GM23338 (cell line): ENCODE results near the gene FCER1G. TPM values are rescaled to one million over a fixed set of nuclear protein-coding genes. Genes with fewer than 3 reads are reported as not detected.

Source experiments
- ATAC-seq: fragments of 200-7000 bp; cut with Tn5 transposase; 3 replicates; pipeline ENCODE4 v1.9.1; 2020
- DNase-seq: peaks from one replicate; pipeline ENCODE4 v3.0.0-alpha.2; 2015; ENCODE audit warnings: low spot score
- H2AFZ ChIP-seq: fragments of 200-600 bp; sonication (generic); 2 replicates; pipeline ENCODE4 v1.8.0; 2016; ENCODE audit warnings: antibody characterized with exemption, mild to moderate bottlenecking, moderate library complexity
- H3F3A ChIP-seq: fragments of 200-600 bp; sonication (generic); replicated peaks from 2 replicates; pipeline ENCODE4 v1.8.0; 2017; ENCODE audit warnings: antibody characterized with exemption, mixed run types, low read depth
- H3K27ac ChIP-seq: fragments of 200-600 bp; sonication (generic); 2 replicates; pipeline ENCODE4 v1.6.1; 2016; ENCODE audit warnings: low read depth
- H3K27me3 ChIP-seq: fragments of 200-600 bp; sonication (generic); 2 replicates; pipeline ENCODE4 v1.8.0; 2016; ENCODE audit warnings: mild to moderate bottlenecking, mixed run types, moderate library complexity; ENCODE audit not compliant: insufficient read depth
- H3K36me3 ChIP-seq: fragments of 200-600 bp; sonication (generic); 2 replicates; pipeline ENCODE4 v1.8.0; 2016; ENCODE audit warnings: mild to moderate bottlenecking; ENCODE audit not compliant: insufficient read depth
- H3K4me1 ChIP-seq: fragments of 200-600 bp; sonication (generic); 2 replicates; pipeline ENCODE4 v1.8.0; 2016; ENCODE audit warnings: mild to moderate bottlenecking, moderate library complexity; ENCODE audit not compliant: insufficient read depth
- H3K4me2 ChIP-seq: fragments of 200-600 bp; sonication (generic); 2 replicates; pipeline ENCODE4 v1.7.1; 2017; ENCODE audit warnings: mixed run types
- H3K4me3 ChIP-seq: fragments of 200-600 bp; sonication (generic); 2 replicates; pipeline ENCODE4 v1.6.1; 2016; ENCODE audit warnings: mixed run types
- H3K79me2 ChIP-seq: fragments of 200-600 bp; sonication (generic); replicated peaks from 2 replicates; pipeline ENCODE4 v1.8.0; 2017; ENCODE audit warnings: mild to moderate bottlenecking; ENCODE audit not compliant: insufficient read depth
- H3K9me2 ChIP-seq: fragments of 200-600 bp; sonication (generic); 2 replicates; pipeline ENCODE4 v1.8.0; 2017; ENCODE audit not compliant: insufficient read depth
- H4K20me1 ChIP-seq: fragments of 200-600 bp; sonication (generic); replicated peaks from 2 replicates; pipeline ENCODE4 v1.8.0; 2017; ENCODE audit warnings: mild to moderate bottlenecking; ENCODE audit not compliant: insufficient read depth
- H3K27ac Mint-ChIP-seq: 2 replicates; pipeline ENCODE4 v1.8.0; 2020; ENCODE audit warnings: inconsistent platforms, mild to moderate bottlenecking, moderate library complexity, mixed read lengths
- H3K27me3 Mint-ChIP-seq: 3 replicates; pipeline ENCODE4 v1.8.0; 2022; ENCODE audit warnings: low read depth, mild to moderate bottlenecking, moderate library complexity, mixed read lengths, inconsistent platforms; ENCODE audit not compliant: insufficient read depth, poor library complexity
- H3K36me3 Mint-ChIP-seq: 3 replicates; pipeline ENCODE4 v1.8.0; 2021; ENCODE audit warnings: low read depth, mild to moderate bottlenecking, inconsistent platforms, moderate library complexity, mixed read lengths
- H3K4me1 Mint-ChIP-seq: 3 replicates; pipeline ENCODE4 v1.8.0; 2020; ENCODE audit warnings: mild to moderate bottlenecking, inconsistent platforms, mixed read lengths
- H3K4me3 Mint-ChIP-seq: 3 replicates; pipeline ENCODE4 v1.8.0; 2021; ENCODE audit warnings: moderate library complexity, mild to moderate bottlenecking, inconsistent platforms, mixed read lengths
- H3K9me3 Mint-ChIP-seq: 3 replicates; pipeline ENCODE4 v1.8.0; 2020; ENCODE audit warnings: moderate library complexity, mild to moderate bottlenecking, inconsistent platforms, mixed read lengths
- EZH2 ChIP-seq: fragments of 200-600 bp; sonication (generic); IDR thresholded peaks from one replicate; pipeline ENCODE4 v1.8.0; 2017; ENCODE audit warnings: antibody characterized with exemption, mild to moderate bottlenecking, low read depth; ENCODE audit not compliant: unreplicated experiment
- EZH2phosphoT487 ChIP-seq: fragments of 200-600 bp; sonication (generic); IDR thresholded peaks from one replicate; pipeline ENCODE4 v1.8.1; 2018; ENCODE audit warnings: antibody characterized with exemption; ENCODE audit not compliant: unreplicated experiment
- JUNB ChIP-seq: IDR thresholded peaks from one replicate; pipeline ENCODE4 v1.6.1; 2016; ENCODE audit warnings: antibody characterized with exemption; ENCODE audit not compliant: unreplicated experiment
- NANOG ChIP-seq: IDR thresholded peaks from 2 replicates; pipeline ENCODE4 v1.6.1; 2016; ENCODE audit warnings: antibody characterized with exemption, borderline replicate concordance
- POLR2AphosphoS5 ChIP-seq: IDR thresholded peaks from 2 replicates; pipeline ENCODE4 v1.6.1; 2016; ENCODE audit warnings: antibody characterized with exemption, low read depth
- STAT1 ChIP-seq: IDR thresholded peaks from one replicate; pipeline ENCODE4 v1.6.1; 2016; ENCODE audit warnings: antibody characterized with exemption; ENCODE audit not compliant: unreplicated experiment
- polyA plus RNA-seq: library from polyadenylated mRNA; unstranded; fragments of >200 nt; fragmentation: Nextera tagmentation; extraction: Ambion mirVana; gene quantifications from 2 replicates; pipeline ENCODE4 v1.2.1, GENCODE V29; 2016
- total RNA-seq: library from RNA; depleted of rRNA; stranded (reverse); fragments of >200 nt; shearing (Covaris generic); gene quantifications from 2 replicates; pipeline ENCODE4 v1.2.3, GENCODE V29; 2014
- TF ChIP-seq, protein P1 (sequence below), 2 experiments: fragments of 200-600 bp in 1 of 2; sonication (generic) in 1 of 2; conservative IDR thresholded peaks; 2 replicates each; pipeline versions ENCODE4 v1.5.1 to v1.6.1; 2016 to 2017; ENCODE audit warnings: antibody characterized with exemption in 2 of 2, low read depth in 2 of 2, mild to moderate bottlenecking in 2 of 2, moderate library complexity in 1 of 2
- TF ChIP-seq, protein P2 (sequence below): IDR thresholded peaks from 2 replicates; pipeline ENCODE4 v1.6.1; 2016; ENCODE audit warnings: antibody characterized with exemption
- TF ChIP-seq, protein P3 (sequence below): fragments of 250-450 bp; sonication (Bioruptor Pico); IDR thresholded peaks from 2 replicates; pipeline ENCODE4 v1.5.0; 2020; ENCODE audit warnings: mild to moderate bottlenecking, moderate library complexity

Gene FCER1G
- total and polyA plus RNA-seq, 2 experiments from 2014 or later = 1.1 TPM; not detected in 1

DNA sequence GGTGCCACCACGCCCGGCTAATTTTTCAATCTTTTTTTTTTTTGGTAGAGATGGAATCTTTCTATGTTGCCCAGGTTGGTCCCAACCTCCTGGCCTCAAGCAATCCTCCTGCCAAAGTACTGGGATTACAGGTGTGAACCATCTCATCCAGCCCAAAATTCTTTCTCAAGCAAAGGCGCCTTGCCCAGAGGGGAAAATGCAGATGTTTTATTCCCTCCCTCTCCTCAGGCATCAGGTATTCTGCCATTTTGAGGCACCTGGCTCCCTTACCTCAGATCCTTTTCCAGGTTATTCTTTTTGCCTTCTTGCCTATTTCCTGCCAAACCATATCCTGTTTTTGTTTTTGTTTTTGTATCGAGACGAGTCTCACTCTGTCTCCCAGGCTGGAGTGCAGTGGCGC lies 26.7 kb upstream of the FCER1G start:
- no peak overlapping the region for H3K27ac ChIP-seq
- H3K4me1 Mint-ChIP-seq = peaks cover 14% of the 10 kb centered on the region
- H4K20me1 ChIP-seq = no peaks in the 10 kb centered on the region
- DNase-seq (no peak), ATAC-seq (no peak)
- 0 out of 2 replicates have a peak, but pooled peaks cover 3% of the 10 kb centered on the region for H3F3A ChIP-seq
- no peaks in the 10 kb centered on the region for H3K79me2 ChIP-seq
- H3K4me3 ChIP-seq = no peak overlapping the region
- TF ChIP-seq, protein P1, sequence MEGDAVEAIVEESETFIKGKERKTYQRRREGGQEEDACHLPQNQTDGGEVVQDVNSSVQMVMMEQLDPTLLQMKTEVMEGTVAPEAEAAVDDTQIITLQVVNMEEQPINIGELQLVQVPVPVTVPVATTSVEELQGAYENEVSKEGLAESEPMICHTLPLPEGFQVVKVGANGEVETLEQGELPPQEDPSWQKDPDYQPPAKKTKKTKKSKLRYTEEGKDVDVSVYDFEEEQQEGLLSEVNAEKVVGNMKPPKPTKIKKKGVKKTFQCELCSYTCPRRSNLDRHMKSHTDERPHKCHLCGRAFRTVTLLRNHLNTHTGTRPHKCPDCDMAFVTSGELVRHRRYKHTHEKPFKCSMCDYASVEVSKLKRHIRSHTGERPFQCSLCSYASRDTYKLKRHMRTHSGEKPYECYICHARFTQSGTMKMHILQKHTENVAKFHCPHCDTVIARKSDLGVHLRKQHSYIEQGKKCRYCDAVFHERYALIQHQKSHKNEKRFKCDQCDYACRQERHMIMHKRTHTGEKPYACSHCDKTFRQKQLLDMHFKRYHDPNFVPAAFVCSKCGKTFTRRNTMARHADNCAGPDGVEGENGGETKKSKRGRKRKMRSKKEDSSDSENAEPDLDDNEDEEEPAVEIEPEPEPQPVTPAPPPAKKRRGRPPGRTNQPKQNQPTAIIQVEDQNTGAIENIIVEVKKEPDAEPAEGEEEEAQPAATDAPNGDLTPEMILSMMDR (conservative IDR thresholded peaks at IDR 0.05; ENCODE audit: low read depth in 2 of 2) = no peak
- TF ChIP-seq EZH2 (no peak), JUNB (no peak), POLR2AphosphoS5 (no peak), EZH2phosphoT487 (no peak), NANOG (no peak)
- TF ChIP-seq, protein P2, sequence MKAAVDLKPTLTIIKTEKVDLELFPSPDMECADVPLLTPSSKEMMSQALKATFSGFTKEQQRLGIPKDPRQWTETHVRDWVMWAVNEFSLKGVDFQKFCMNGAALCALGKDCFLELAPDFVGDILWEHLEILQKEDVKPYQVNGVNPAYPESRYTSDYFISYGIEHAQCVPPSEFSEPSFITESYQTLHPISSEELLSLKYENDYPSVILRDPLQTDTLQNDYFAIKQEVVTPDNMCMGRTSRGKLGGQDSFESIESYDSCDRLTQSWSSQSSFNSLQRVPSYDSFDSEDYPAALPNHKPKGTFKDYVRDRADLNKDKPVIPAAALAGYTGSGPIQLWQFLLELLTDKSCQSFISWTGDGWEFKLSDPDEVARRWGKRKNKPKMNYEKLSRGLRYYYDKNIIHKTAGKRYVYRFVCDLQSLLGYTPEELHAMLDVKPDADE = no peak
- no peaks in the 10 kb centered on the region for H3K36me3 ChIP-seq
- H3K36me3 Mint-ChIP-seq = peaks cover 8% of the 10 kb centered on the region; the same call in 2 of the 3 replicates
- H3K4me3 Mint-ChIP-seq = no peak overlapping the region
- H2AFZ ChIP-seq = no peak overlapping the region
- no peaks in the 10 kb centered on the region for H3K27me3 ChIP-seq
- H3K27ac Mint-ChIP-seq = no peak overlapping the region
- H3K27me3 Mint-ChIP-seq = peaks cover 8% of the 10 kb centered on the region
- no peaks in the 10 kb centered on the region for H3K9me3 Mint-ChIP-seq
- H3K4me1 ChIP-seq = peaks cover 2% of the 10 kb centered on the region; the same call in 1 of the 2 replicates
- H3K9me2 ChIP-seq = no peaks in the 10 kb centered on the region
- H3K4me2 ChIP-seq = no peak overlapping the region

DNA sequence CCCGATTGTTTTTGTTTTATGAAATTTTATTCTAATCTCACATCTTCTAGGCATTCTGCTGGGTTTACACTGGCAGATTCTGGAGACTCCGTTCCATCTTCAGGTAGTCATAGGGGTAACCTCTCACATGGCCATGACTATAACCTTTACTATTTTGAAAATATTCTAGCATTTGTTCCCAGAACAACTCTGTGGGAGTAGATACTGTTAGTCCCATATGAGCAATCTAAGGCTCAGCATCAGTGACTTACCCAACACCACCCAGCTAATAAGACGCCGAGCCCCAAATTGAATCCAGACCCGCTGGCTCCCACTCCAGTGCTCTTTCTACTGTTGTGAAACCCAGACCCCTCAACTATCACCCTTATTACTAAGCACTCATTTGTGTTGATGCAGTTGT lies 26.1 kb upstream of the FCER1G start:
- no peaks in the 10 kb centered on the region for H4K20me1 ChIP-seq
- no peak overlapping the region for H3K4me2 ChIP-seq
- no peaks in the 10 kb centered on the region for H3K79me2 ChIP-seq
- Mint-ChIP-seq H3K4me1 (peaks cover 14% of the 10 kb centered on the region), H3K9me3 (no peaks in the 10 kb centered on the region), H3K27ac (no peak overlapping the region), H3K4me3 (no peak overlapping the region), H3K27me3 (peaks cover 5% of the 10 kb centered on the region), H3K36me3 (peaks cover 11% of the 10 kb centered on the region; the same call in 2 of the 3 replicates)
- no peak overlapping the region for H2AFZ ChIP-seq
- 0 out of 2 replicates have a peak, but pooled peaks cover 3% of the 10 kb centered on the region for H3F3A ChIP-seq
- no peaks in the 10 kb centered on the region for H3K36me3 ChIP-seq
- H3K4me3 ChIP-seq = no peak overlapping the region
- H3K9me2 ChIP-seq = no peaks in the 10 kb centered on the region
- H3K4me1 ChIP-seq = peaks cover 2% of the 10 kb centered on the region; the same call in 1 of the 2 replicates
- ATAC-seq (no peak), DNase-seq (no peak)
- no peak overlapping the region for H3K27ac ChIP-seq
- no peaks in the 10 kb centered on the region for H3K27me3 ChIP-seq
- TF ChIP-seq STAT1 (no peak), NANOG (no peak), POLR2AphosphoS5 (no peak), JUNB (no peak)
- TF ChIP-seq, protein P3, sequence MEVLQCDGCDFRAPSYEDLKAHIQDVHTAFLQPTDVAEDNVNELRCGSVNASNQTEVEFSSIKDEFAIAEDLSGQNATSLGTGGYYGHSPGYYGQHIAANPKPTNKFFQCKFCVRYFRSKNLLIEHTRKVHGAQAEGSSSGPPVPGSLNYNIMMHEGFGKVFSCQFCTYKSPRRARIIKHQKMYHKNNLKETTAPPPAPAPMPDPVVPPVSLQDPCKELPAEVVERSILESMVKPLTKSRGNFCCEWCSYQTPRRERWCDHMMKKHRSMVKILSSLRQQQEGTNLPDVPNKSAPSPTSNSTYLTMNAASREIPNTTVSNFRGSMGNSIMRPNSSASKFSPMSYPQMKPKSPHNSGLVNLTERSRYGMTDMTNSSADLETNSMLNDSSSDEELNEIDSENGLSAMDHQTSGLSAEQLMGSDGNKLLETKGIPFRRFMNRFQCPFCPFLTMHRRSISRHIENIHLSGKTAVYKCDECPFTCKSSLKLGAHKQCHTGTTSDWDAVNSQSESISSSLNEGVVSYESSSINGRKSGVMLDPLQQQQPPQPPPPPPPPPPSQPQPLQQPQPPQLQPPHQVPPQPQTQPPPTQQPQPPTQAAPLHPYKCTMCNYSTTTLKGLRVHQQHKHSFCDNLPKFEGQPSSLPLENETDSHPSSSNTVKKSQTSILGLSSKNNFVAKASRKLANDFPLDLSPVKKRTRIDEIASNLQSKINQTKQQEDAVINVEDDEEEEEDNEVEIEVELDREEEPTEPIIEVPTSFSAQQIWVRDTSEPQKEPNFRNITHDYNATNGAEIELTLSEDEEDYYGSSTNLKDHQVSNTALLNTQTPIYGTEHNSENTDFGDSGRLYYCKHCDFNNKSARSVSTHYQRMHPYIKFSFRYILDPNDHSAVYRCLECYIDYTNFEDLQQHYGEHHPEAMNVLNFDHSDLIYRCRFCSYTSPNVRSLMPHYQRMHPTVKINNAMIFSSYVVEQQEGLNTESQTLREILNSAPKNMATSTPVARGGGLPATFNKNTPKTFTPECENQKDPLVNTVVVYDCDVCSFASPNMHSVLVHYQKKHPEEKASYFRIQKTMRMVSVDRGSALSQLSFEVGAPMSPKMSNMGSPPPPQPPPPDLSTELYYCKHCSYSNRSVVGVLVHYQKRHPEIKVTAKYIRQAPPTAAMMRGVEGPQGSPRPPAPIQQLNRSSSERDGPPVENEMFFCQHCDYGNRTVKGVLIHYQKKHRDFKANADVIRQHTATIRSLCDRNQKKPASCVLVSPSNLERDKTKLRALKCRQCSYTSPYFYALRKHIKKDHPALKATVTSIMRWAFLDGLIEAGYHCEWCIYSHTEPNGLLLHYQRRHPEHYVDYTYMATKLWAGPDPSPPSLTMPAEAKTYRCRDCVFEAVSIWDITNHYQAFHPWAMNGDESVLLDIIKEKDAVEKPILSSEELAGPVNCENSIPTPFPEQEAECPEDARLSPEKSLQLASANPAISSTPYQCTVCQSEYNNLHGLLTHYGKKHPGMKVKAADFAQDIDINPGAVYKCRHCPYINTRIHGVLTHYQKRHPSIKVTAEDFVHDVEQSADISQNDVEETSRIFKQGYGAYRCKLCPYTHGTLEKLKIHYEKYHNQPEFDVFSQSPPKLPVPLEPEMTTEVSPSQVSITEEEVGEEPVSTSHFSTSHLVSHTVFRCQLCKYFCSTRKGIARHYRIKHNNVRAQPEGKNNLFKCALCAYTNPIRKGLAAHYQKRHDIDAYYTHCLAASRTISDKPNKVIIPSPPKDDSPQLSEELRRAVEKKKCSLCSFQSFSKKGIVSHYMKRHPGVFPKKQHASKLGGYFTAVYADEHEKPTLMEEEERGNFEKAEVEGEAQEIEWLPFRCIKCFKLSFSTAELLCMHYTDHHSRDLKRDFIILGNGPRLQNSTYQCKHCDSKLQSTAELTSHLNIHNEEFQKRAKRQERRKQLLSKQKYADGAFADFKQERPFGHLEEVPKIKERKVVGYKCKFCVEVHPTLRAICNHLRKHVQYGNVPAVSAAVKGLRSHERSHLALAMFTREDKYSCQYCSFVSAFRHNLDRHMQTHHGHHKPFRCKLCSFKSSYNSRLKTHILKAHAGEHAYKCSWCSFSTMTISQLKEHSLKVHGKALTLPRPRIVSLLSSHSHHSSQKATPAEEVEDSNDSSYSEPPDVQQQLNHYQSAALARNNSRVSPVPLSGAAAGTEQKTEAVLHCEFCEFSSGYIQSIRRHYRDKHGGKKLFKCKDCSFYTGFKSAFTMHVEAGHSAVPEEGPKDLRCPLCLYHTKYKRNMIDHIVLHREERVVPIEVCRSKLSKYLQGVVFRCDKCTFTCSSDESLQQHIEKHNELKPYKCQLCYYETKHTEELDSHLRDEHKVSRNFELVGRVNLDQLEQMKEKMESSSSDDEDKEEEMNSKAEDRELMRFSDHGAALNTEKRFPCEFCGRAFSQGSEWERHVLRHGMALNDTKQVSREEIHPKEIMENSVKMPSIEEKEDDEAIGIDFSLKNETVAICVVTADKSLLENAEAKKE (CRISPR knock-in tag) = no peak
